GM04503 (cell line): ENCODE data around the gene ABHD12.

Source experiments
- DNase-seq: peaks from one replicate; pipeline ENCODE4 v3.0.0-alpha.2; 2012; ENCODE audit warnings: low read depth

The ABHD12 gene

DNA sequence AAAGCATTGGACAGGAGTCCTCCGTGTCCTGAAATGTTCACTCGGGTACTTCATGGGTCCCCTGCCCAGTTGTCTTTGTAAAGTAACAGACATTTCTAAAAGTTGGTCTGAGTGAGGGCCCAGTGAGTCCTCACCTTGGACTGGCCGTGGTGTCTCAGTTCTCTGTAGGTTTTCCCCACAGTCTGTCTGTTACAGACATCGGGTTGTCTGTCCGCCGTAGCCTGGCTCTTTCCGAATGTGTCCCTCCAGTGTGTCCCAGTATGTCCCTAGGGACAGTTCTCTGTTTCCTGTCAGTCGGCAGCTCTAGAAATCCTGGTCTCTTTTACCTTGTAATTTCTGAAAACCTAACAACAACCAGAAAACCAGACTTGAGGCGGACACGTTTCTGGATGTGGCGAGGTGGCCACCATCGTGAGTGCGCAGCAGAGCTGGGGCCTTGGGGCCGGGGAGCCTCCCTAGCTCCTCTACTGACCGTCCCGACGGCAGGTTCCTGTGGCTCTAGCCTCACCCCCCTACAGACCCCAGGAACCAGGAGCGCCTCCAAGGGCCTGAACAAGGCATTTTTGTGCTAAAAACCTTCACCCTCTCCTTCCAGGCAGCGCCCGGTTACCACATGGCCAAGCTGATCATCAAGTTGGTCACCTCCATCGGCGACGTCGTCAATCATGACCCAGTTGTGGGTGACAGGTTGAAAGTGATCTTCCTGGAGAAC lies 100.6 kb downstream of the ABHD12 start:
- DNase-seq, result no peak

DNA sequence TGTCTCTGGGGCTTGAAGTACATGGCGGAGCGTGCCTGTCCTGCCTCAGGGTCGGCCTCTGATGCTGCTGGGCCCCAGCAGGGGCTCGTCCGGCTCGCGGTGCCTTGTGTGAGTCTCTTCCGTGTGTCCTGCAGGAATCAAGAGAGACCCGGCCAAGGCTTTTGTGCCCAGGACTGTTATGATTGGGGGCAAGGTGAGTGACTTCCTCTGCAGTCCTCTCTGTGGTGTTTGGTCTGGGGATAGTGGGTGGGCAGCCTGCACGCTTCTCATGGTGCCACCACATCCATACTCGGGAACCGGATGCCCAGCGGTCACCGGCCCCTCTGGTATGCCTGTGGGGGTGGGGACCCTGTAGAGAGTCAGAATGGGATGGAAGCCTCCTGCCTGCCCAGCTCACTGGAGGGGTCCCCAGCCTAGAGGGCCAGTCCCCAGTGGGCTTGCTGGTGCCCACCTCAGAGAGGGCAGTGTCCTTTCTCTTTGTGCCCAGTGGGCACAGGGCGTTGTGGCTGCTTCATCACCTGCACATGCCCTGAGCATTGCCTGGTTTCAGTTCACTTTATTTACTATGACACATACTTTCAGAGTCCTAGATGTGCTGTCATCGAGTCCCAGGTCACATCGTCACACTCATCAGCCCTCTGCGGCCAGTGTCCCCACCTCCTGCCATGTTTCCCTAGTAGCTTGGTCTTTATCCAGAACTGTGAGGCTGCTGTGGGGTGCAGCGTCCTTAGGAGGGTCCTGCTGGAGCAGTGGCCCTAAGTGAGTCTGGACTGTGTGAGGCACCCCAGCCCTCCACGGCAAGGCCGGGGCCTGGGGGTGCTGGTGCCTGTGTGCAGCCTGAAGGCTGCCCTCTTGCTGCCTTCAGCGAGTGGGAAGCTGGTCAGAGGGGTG lies 102.1 kb downstream of the ABHD12 start:
- DNase-seq, result no peak

DNA sequence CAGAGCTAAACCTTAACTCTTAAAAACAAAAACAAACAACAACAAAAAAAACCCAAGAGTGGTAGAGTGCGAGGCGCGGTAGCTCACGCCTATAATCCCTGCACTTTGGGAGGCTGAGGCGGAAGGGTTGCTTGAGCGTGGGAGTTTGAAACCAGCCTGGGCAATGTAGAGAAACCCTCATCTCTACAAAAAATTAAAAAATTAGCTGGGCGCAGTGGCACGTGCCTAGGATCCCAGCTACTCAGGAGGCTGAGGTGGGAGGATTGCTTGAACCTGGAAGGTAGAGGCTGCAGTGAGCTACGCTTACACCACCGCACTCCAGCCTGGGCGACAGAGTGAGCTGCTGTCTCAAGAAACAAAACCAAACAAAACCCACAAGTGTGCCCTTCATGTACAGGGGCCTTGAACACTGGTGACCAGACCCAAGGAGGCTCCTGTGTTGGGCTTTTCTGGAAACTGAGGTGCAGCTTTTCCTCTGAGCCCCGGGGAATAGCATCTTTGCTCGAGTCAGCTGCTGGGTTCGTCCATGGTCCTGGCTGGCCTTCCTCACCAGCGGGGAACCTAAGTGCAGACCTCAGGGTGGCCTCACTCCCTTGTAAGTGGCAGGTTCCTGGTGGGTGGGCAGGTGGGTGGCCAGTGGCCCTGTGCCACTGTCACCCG lies 102.9 kb downstream of the ABHD12 start:
- no peak for DNase-seq

DNA sequence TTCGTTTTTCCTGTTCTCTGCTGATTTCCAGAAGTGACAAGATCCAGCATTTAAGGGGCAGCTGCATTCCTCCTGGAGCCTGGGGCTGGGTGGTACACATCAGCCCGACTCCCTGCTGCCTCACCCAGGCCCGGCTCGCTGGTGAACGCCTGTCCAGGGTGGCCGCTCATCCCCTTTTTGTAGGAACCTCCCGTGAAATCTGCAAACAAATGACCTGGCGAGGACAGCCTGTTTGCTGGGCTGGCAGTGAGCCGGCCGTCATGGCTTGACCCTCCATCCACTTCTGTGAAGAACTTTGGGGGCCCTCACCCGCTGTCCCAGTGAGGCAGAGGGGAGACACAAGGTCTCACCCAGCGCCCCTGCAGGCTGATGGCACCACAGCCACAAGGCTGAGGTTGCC lies 103.7 kb downstream of the ABHD12 start:
- DNase-seq, result no peak

DNA sequence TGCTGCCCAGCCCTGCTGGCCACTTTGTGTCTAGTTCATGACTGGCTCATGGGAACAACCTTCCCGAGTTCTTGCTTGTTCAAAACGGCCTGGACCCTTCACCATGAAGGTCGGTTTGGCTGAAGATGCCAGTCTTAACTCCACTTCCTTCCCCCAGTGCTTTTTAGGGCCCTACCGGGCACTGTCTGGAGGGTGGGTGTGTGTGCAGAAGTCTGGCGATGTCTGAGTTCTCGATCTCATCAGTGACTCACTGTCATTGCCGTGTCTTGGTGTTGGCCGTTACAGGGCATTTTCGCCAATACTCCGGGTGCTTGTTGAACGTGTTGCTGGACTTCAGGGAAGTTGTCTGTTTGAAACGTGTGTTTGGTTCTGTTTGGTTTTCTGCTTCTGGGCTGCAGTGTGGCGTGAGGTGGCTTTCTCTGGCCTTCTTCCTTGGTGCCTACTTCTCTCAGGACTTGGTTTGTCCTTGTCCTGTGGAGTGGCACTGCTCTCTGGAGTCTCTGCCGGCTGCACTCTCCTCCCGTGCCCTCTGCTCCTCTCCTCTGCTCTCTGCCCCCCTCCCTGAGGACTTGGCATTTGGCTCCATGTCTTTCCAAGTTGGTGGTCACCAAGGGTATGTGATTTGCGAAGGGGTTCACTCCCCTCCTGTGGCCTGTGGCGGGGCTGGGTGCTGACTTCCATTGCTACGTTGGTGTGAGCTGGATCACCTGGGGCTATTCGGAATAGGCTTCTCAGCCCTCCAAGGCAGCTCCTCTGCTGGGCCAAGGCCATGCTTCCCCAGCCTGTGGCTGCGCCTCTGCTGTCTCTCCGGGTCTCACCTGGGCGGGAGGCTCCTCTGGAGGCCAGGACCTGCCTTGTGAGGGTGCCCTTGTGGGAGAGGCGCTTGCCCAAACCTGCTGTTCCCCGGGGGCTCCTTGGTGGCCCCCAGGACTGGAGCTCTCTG lies 104.5 kb downstream of the ABHD12 start:
- no peak for DNase-seq

DNA sequence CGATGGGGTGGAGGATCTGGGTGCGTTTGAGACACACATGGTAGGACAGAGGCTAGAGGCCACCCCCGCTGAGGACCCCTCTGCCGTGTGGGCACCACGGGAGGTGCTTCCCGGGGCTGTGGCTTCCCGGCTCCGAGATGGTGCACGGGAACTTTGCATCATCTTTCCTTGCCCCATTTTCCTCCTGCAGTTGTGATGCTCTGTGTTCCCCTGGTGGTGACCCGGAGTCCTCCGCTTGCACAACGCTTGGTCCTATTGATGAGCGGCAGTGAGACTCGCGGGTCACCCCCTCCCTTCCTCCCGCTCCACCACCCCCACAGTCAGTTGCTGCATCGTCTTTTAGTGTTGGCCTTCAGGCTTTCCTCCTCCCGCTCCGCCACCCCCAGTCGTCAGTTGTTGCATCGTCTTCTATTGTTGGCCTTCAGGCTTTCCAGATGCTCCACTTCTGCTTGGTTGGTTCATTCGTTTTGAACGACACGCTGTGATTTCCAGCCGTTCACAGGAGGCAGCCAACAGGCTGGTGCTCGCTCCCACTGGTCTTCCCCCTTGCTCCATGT lies 105.5 kb downstream of the ABHD12 start:
- DNase-seq, result no peak

DNA sequence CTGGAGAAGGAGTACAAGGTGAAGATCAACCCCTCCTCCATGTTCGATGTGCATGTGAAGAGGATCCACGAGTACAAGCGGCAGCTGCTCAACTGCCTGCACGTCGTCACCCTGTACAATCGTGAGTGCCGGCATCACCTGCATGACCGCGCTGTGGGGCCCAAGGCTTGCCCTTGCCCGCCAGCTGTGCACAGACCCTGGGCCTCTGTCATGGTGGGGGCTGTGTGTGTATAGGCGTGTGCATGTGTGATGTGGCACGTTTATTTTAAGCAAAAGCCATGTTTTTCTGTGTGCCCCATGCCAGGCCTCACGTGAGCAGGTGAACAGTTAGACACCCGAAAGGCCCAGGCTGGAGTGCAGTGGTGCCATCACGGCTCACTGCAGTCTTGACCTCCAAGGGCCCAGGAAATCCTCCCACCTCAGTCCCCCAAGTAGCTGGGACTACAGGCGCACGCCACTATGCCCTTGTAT lies 106.5 kb downstream of the ABHD12 start:
- no peak for DNase-seq

DNA sequence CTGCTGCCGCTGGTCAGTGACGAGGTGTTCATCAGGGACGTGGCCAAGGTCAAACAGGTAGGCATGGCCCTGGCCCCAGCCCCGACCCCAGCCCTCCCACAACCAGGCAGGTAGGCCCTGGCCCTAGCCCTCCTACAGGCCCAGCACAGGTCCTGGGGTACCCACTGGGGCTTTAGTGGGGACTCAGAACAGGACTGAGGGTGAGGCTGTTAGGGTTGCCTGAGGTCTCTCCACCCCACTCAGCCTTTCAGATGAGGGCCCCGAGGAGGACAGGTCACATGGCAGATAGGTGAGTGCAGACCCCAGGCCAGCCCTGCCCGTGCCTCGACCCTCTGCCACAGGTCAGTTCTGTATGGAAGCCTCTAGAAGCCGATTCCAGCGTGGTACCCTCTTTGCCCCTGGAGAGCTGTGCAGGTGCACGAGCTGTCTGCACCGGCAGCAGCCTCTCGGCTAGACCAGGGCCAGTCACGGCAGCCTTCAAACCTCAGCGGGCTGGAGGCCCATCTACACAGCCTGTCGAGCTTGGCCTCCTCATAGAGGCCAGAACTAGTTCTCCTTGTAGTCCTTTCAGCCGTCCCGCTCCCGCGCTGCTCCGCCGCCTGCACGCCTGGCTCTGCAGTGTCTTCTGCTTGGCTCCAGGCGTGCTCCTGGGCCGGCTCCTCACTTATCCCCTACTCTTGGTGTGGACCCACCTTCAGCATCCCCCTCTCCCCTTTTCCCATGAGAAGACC lies 107.2 kb downstream of the ABHD12 start:
- no peak for DNase-seq

DNA sequence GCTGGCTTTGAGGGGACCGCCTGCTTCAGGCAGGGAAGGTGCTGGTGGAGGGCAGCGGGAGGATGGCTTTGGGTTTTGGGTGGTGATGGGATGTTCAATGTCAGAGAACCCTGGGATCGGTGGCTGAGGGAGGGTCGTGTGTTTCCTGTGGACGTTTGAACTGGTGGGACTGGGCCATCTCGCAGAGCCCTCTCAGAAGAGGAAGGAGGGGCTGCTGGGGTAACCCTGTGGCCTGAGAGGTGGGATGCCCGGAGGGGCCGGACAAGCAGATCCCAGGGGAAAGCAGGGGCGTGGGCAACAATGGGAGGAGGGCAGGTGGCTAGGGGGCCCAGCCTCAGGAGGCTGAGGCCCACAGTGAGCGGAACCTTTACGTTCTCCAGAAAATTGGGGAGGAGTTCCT lies 107.8 kb downstream of the ABHD12 start:
- no peak for DNase-seq

DNA sequence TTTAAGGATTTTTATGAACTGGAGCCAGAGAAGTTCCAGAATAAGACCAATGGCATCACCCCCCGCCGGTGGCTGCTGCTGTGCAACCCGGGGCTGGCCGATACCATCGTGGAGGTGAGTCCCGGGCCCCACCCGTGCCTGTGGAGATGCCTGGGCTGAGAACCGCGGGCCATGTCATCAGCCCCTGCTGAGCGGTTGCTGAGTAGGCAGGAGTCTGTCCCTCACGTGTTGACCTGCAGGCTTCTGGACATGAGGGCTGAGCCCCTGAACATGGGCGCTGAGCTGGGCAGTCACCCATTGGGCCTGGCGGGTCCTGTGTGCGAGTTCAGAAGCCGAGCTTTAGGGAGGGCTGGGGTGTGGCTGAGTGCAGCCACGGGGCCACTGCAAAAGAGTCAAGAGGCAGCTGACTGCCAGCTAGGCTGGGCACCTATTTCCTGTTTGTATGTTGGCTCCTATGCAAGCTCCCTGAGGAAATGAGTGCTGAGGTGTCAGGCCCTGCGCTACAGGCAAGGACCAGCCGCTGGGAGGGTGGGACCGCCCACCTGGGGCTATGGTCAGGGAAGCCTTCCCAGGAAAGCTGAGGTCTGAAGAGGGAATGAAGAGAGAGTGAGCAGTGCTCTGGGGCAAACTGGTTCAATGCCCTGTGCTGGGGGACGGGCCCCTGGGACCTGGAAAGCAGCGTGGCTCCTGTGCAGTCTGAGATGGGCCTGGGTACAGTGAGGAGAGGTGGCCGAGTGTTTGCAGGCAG lies 108.4 kb downstream of the ABHD12 start:
- no peak for DNase-seq

DNA sequence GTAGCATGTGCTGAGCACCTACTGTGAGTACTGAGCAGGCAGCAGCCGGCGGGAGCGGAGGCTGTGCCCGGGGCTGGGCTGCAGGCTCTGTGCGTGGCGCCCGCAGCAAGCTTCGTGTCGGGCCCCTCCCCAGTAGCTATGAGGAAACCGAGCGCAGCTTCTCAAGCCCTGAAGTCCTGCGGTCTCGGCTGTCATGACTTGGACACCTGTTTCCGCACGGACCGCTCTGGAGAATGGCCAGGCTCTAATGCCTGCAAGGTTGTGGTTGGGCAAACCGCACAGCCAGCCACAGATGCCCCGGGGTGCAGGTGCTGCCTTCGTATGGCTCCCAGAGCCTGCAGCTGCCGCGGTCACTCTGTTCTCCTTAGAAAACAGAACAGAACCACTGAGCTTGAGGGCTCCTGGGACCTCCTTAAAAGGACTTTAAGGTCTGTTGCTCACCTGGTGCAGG lies 109.1 kb downstream of the ABHD12 start:
- no peak for DNase-seq

DNA sequence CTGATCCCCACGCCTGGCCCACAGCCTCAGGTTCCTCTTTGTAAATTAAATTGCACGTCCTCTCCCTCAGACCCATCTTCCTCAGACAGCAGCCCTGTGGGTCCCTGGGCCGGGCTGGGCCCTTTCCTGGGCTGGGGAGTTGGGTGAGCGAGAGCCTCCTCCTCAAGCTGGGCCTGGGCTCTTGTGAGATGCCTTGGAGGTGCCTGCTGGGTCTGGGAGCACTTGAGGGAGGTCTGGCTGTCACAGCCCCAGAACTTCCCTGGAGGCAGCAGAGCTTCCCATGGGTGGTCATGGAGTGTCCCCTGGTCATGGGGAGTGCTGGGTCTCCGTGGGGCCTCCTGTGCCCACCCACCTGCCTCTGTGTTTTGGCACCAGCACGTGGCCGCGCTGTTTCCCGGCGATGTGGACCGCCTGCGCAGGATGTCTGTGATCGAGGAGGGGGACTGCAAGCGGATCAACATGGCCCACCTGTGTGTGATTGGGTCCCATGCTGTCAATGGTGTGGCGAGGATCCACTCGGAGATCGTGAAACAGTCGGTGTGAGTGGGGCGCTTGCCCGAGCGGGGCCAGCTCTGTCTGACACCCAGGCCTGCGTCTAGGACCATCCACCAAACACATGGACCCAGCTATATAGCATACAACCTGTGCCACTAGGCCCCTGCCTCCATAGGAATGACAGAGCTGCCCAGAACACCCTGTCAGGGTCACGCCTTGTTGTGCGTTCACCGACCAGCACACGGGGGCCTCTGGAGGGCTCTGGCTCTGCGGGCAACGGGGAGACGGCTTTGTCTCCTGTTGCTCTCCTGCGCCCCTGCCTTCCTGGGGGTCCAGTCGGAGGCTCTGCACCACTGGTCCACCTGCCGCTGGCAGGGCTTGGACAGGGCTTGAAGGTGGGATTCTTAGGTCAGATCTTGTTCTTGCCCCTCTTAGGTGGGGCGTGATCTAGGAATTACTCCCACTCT lies 109.8 kb downstream of the ABHD12 start:
- no peak for DNase-seq

DNA sequence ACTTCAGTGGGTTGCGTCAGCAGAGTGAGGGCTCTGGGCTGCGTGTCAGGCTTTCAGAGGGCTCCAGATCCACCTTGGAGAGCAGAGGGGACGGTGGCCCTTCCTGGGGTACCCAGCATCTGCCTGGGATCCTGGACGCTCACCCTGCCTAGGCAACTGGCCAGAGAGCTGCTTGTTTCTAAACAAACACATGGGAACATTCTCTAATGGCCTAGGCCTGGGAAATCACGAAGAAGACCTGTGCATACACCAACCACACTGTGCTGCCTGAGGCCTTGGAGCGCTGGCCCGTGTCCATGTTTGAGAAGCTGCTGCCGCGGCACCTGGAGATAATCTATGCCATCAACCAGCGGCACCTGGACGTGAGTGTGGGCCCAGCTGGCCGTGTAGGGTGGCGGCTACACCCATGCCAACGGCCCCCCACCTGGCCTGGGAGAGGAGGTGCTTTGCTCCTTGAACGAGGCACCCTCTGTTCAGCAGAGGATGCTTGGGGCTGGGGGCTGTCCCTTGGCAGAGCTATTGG lies 110.5 kb downstream of the ABHD12 start:
- no peak for DNase-seq

DNA sequence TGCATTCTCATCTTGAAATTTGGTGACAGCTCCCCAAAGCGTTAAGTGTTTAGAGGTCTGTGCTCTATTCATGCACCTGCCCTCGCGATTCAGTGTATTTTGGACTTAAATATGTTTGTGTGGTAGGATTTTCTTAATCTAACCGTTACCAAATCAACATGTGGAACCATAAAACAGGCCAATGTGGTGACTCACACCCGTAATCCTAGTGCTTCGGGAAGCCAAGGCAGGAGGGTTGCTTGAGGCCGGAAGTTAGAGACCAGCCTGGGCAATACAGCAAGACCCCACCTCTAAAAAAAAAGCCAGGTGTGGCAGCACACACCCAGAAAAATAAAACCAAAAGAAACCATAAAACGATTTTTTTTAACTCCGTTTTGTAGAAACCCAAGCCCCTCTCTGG lies 111.2 kb downstream of the ABHD12 start:
- no peak for DNase-seq

DNA sequence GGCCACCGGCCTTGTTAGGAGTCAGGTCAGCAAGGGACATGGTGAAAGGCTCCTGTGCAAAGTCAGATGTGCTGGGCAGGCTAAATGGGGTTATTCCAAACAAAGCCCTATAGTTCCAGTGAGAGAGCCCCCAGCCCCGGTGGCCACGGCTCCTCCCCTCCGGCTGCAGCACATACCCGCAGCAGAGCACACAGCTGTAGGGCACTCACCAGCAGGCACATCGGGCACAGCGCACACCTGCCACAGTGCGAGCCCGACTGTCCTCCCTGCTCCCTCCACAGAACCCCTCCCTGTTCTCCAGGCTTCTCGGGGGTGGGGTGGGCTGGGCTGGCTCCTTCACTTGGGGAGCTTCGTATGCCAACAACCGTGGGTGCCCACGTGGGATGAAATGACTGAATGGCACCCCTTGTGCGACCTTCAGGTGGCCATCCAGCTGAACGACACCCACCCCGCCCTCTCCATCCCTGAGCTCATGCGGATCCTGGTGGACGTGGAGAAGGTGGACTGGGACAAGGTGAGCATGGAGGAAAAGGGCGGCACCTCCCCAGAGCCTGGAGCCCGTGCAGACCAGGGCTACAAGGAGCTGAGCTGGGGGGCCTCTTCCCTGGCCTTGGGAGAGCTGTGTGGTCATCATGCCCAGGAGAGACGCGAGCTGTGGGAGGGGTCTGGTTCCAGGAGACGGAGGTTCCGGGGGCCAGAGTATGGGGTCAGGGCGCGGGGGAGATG lies 111.8 kb downstream of the ABHD12 start:
- DNase-seq, result no peak

DNA sequence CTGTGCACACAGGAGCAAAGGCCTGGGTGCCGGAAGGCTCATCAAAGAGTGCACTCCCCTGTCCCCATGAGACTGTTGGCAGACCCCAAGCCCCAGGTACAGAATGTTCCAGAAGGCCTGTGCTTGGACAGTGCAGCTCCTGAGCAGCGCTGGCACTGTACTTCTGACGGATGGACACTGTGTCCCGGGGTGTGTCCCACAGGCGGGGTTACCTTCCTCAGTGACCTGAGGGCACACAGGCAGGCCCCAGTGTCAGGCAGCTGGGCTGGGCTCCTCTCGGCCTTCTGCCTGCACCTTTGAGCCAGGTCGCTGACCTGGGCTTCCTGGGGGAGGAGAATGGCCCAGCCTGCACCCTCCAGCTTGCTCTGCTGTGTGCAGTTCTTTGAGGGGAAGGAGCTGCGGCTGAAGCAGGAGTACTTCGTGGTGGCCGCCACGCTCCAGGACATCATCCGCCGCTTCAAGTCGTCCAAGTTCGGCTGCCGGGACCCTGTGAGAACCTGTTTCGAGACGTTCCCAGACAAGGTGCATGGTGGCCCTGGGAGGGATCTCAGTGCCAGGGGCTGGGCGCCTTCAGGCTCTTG lies 112.6 kb downstream of the ABHD12 start:
- no peak for DNase-seq

DNA sequence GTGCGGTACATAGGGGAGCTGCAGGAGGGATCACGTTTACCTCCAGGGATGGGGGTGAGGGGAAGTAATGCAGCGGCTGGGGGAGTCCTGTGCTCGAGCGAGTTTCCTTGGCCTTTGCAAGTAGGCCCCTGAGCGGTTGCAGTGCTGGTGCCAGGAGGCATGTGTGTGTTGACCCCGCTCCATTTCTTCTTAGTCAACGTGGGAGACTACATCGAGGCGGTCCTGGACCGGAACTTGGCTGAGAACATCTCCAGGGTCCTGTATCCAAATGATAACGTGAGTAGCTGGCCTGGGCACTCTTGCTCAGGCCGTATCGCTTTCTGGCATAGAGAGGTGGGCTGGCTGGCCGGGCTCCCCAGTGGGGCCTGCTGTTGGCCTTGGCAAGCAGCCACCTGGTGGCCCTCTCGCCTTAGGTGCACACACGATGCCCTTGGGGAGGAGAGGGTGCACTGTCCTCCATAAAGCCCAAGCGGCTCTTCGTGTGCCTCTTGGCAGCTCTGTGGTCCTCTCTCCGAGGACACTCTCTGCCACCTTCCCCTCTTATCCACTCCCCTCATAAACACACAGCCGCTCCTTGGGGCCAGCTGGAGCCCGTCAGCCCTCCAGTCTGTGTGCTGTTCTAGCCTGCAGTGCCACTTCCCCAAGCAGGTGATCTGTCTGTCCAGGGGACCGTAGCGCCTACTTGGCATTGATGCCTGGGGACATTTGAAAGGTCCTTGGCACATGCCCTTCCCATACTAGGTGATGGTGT lies 113.4 kb downstream of the ABHD12 start:
- DNase-seq, result no peak
